GM19397 (cell line): Measurements from ENCODE around the gene BMPER.

Experiments
- ATAC-seq: cut with Tn5 transposase; IDR thresholded peaks from one replicate; pipeline ENCODE4 v1.9.1; 2021; ENCODE audit warnings: mild to moderate bottlenecking, moderate library complexity; ENCODE audit not compliant: unreplicated experiment

BMPER gene

DNA sequence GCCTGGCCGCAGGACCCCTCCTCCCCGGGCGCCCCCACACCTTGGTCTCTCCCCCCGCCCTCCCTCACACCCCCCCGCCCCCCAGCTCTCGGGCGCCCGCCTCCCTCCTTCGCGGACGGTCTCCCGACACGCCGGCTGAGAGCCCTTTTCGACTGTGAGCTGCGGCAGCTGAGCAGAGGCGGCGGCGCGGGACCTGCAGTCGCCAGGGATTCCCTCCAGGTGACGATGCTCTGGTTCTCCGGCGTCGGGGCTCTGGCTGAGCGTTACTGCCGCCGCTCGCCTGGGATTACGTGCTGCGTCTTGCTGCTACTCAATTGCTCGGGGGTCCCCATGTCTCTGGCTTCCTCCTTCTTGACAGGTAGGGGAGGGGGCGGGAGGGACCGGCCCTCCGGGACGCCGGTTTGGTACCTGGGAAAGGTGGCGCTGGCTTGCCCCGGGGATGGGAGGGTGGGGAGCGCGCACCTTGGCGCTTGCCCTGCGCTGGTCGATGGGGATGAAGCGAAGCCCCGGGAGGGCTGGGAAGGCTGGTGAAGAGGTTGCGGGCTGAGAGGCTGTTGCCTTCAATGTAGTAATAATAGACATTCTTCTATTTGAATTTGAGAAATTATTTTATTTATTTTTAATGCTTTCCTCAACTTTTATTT is at the start of gene BMPER:
BMPER (plus strand) TSS at position 151 of the 644 bp plus-strand sequence; CDS start at position 226, 75 bp downstream.
- no peak for ATAC-seq

DNA sequence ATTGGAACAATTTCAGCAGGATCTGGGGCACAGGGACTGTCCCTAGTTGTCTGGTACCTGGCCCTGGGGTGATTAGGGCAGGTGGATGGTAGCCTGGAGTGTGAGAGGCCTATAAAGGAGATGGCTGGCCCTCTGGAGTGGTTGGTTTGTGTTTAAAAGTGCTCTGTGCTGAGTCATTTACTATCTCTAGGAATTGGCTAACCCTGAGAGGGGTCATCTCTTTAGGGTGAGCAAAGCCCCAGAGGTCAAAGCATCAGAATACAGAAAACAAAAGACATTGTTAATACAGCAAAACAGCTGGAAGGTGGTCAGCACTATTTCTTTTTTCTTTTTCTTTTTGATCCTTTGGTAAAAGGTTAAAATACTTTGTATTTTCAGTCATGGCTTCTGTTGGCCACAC is 43.4 kb upstream of the BMPER start:
- no peak for ATAC-seq

DNA sequence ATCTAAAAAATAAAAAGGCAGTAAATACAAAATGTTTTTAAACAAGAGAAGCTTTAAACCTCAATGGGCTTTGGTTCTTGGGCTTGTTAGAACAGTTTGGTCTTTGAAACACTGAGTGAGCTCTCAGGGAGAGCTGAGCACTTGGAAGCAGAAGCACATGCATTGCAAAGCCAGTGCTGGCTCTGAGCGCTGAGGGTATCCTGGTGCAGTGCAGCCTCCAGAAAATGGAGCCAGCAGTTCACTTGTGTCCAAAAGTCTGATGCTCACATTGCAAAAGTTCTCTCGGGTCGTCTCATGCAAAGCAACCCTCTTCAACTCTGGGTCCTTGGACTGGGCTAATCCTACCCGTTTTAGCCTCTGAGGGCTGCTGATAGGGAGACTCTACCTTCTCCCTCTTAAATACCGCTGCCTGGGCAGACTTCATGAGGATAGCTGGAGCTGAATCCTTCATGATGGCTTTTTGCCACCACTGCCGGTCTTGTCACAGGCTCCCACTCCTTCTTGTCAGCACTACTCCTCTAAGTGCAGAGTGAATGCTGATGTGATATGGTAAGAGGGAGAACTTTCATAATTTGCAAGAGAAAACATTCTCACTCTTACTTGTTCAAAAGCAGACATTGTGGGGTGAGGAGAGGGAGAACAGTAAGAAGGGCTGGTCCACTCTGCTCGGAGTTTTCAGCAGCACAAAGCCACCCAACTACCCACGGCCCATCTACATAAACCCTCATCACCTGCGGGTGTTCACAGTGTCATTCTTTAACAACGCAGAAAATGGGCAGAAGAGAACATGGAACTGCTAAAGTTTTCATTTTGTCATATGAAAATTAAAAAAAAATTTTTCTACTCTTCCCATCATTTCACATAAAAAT is 42.2 kb upstream of the BMPER start:
- no peak for ATAC-seq

DNA sequence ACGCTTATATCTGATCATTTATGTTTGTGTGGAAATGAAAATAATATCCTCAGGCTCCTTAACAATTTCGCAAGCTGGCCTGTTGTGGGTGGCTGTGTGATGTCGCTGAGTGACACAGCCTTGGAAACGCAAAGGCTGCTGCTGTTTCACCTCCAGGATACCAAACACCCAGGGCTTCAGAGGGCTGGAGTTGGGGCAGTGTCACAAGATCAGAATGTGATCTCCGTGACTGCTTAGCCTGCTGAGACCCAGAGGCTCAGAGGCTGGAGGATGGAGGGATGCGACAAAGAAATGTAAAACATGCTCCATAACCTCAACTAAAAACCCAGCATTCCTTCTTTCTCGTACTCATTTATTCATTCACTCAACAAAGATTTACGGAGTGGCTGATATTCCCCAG is 37.2 kb upstream of the BMPER start:
- no peak for ATAC-seq

DNA sequence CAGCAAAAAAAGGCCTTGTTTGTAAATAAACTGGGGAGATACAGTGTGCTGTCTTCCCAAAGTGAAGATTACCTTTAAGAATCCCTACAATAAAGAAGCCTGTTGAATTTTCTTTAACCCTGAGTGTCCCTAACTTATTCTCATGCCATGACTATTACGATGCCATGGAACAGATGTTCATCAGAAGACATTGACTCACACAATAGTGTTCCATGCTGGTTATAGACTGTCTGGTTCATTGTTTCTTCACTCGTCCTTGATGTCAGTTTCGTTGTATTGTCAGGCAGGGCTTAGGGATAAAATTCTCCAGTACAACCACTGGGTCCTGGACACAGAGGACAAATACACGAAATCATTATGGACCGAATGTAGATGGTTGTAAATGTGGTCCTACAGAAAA is 36.2 kb upstream of the BMPER start:
- no peak for ATAC-seq

DNA sequence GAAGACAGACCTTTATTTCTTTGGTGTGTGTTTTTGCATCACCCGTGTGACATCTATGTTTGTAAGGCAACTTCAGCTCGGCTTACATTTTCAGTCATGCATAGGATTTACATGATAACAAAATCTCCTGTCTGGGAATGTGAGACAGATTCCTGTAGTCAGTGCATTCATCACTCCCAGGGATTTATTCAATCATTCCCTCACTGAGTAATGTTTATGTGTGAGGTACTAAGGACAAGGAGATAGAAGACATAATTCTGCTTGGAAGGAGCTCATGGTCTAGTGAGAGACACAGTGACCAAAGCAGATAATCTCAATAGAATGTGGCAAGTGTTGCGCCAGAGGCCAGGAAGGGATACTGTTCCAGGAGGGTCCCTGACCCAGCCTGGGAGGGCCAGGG is 35.2 kb upstream of the BMPER start:
- no peak for ATAC-seq

DNA sequence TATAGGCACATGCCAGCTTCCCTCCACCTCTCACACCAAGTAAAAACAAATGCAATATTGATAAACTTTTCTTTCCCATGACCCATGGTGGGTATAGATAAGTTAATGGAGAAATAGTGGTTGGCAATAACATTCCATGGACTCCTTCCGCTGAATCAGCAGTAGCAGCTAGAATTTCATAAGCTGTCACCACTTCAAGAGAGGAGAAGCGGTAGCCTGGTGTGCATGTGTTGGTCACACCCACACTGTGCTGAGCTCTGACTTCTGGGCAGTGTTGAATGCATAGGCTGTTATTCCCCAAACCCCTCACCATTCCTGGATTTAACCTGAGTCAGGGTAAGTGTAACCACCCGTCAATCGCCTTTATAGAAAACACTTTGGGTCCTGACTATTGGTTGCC is 32.5 kb upstream of the BMPER start:
- ATAC-seq: no peak

DNA sequence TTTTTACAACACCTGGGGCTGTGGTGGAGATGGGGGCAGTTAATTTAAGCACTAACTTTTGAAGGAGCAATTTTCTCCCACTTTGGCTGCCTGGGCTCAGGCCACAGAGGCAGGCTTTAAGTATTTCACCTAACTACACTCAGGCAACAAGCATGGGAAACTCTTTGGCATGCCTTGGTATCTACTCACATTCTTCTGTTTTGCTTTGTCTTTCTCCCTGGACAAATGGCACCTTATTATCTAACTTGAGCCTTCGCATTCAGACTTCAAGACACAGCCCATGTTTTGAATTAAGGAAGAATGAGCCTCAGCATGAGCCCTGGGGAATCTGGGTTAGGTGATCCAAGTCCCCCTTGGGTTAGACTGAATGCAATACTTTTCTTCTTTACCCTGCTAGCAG is 31.8 kb upstream of the BMPER start:
- ATAC-seq: no peak

DNA sequence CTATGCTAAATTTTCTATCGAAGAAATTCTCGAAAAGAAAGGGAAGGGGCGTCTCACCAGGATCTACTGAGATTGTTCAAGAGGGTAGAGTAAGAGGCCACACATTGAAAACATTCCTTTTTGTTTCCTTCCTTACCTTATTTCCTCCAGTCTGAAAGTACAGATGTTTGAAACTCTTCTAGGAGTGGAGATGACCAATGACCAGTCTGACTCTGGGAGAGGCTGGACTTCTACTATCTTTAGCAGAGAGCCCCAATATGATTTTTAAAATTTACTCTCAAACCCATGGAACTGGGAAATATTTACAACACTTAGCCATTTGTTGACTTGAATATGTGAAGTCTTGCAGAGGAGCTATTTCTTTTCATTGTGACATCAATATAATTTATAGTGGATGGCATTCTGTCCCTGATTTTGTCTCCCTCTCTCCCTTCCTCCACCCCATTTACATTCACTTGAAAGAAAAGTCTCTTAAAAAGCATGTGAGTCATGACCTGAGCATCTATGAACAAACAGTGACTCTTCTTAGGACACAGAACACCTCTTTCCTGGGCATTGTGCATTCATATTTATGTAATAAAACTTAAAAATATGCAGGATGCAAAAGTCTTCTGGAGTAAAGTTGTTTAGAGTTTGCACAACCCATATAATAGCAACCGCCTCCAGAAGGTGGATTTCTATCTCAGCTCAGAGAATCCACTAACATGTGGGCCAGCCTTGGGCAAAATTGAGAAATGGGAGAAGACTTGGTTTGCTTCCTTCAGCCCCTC is 31.2 kb upstream of the BMPER start:
- ATAC-seq: no peak

DNA sequence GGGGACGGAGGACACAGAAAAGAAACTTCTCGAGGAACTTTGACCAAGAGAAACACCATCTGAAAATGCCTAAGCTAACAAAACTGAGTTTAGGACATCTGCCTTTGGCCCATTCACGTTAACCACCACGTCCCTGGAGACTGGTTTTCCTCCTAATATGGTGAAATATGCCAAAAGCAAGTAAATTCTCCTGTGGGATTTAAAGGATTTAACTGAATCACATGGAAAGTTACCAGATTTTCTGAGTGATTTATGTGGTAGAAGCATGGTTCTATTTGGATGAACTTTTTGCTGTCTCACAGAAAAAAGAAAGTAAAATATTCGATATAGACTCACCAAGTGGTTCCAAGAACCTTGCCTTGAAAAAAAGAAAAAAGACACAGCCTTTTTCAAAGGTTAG is 30.4 kb upstream of the BMPER start:
- ATAC-seq: no peak

DNA sequence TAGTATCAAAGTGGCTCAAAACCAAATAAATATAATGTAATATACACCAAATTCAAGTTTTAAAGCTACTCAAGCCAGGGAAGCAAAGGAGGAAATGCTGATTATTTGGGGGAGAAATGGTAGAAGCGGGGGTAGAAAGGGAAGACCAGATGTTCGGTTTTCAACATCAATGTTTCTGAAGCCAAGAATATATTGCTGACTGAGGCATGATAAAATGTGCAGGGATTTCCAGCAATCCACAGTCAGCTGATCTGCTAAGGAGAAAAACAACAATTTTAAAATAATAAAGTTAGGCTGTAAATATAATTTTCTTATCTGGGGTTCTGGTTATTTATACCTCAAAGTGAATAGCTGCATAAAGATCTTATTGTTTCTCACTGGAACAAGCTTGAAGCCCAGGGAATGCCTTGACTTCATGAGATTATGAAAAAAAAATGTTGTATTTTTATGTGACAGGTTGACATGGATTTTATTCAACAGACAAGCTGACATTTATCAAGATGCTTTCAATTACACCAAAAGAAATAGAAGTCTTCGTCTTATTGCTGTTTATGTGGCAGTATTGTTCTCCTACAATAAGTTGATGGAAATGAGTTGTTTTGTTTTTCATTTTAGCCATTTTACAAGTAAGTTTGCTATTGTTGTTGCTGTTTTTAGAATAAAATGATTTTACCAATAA is 28.6 kb upstream of the BMPER start:
- ATAC-seq: no peak

DNA sequence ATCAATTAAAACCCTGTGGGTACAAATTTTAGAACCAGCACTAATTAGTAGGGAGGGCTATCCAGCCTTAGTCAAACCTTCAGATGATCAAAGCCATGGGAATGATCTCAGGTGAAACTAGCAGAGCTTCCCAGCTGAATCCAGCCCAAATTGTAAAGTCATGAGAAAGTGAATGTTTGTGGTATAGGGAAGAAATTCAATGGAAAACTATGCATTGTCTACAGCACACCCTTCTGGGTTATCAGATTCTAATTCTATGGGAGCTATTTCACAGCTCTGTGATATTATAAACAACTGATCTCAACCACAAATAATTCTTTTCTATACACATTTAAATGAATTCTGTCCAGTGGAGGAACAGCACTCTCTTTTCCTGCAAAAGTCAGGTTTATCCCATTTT is 24.6 kb upstream of the BMPER start:
- ATAC-seq: no peak

DNA sequence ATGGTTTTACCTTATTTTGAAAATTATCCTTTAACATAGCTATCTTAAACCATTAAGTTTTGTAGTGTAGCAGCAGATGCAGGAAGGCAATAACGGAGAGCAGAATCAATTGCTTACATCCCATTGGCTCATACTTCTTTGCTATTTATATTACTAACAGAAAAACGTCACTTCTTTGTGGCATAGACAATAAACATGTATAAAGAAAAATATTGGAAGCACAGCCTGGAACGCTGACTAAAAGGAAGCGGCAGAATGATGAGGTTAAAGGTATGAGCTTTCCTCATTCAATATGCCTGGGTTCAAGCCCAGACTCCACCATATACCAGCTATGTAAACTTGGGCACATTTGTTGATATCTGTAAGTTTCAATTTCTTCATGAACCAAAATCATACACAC is 24.0 kb upstream of the BMPER start:
- no peak for ATAC-seq

DNA sequence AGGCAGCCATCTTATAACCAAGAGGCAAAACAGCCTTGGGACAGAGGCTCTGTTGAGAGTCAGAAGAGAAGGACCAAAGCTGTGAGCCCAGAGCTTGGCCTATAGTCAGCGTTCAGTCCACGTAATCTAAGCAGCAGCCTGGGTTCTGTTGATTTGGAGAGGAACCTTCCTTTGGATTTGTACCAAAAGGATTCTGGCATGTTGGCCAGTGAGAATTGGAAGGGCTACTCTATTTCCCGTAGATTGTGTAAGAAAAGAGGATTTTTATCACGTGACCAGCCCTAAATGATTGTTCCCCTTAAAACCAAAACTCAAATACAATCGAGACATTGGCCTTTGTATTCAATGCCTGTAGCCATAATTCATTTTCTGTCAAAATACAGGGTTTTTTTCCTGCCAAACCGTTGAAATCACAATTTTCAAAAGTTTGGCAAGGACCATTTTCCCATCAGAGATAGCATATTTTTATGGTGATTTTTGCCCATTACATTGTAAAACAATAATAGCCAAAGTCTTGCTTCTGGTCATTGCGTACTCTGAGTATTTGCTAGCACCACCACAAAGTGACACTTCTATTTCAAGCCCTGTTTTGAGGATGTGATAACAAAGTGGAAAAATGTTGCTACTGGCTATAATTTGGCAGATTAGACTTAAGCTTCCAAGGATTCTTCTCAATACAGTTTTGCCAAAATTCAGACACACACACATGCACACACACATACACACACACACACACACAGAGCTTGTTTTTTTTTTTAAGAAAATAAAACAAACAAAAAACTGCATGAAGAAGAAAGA is 23.1 kb upstream of the BMPER start:
- no peak for ATAC-seq

DNA sequence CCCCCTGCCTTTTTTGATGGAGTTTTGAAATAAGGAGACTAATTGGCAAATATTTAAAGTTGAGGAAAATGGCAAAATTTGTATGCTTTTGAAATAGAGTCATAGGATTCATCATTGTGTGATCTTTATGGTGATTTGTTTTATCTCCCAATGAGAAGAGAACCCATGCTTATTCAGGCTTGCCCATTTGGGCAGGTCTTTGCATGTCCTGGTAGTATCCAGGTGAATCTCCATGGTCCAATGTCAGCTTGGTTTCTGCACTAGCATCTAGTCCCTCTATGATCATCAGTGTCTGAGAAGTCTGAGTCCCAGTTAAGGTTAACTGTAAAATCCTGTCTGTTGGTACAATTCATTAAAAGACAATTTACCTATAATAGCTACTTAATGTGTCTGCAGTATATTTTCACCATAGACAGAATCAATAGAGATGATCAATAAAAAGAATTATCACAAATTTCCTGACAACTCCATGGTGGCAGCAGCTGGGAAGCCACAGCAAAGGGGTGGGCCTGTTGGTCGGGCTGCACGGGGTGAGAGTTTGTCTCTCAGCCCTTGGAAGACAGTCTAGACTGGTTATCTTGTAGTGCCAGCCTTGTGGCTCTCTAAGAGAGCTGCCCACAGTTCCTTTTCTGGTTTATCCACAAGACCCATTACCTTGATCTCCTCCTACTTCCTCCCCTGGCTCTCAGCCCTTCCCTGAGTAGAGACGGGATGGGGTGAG is 22.2 kb upstream of the BMPER start:
- no peak for ATAC-seq

DNA sequence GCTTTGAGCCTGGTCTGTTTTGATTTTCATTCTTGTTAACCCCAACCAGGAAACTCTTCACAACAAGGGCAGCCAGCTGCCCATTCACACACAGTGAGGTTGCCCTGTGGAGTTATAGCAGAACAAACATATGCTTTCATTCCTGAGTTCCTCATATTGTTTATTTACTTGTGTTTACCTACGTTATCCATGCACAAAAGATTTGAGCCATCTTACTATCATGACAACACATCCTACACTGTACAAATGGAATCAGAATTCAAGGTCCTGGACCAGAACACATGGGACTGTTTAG is 21.7 kb upstream of the BMPER start:
- ATAC-seq: no peak

DNA sequence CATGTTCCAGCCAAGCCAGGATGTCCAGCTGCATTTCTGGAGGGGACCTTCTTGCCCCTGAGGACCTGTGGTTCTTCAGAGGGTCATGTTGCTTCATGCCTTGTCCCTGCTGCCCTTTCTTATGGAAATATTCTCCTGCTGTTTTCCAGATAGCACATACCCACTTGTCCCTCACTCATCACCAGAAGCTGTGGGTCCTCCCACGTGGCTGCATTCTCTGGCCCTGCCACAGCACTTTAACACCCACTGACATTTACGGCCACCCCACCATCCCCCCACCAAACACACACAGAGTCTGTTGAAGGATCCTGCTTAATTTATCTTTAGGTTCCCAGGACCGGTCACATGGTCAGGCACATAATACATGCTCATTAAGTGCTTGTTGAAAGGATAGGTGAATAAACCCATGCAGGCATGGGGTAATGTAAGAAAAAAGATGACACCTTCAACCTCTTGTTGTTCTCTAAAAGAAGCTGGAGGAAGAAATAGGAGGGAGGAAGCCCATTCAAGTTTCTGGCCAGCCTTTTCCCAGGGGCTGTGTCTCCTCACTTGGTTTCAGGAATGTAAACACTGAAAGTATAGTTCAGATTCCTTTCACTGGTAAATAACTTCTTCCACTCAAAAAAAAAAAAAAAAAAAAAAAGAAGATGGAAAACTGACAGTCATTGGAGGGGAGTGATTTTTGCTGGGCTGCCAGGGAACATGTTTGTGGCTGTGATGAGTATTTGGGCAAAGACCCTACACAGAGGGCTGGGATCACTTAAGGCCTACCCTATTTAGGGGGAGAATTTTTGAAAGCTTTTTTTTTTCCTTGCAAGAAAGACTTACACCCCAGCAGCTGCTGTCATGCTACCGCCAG is 19.8 kb upstream of the BMPER start:
- no peak for ATAC-seq

DNA sequence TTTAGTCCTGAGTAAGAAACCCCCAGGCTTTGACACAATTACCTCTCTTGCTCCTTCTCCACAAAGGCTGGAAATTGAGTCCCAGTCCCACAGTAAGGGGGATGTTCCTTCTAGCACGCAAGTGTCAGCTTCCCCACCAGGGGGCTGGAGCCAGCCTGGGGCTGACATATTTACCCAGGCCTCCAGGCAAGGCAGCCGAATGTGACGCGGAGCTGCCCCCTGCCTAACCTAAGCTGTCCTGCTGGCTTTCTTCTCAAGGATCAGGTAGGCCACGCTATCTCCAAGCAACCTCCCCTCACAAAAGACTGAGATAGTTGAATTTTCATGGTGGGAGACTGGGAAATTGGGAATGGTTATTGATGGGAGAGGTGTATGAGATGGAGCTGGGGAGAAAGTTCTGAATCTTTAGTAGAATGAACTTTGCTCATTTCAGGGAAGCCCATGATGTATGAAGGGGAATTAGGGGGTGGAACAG is 19.2 kb upstream of the BMPER start:
- ATAC-seq: no peak
